Body of pancreas (tissue), 4 donors: ENCODE data around the gene GSK3B. TPM values are rescaled to one million over a fixed set of nuclear protein-coding genes. Genes with fewer than 3 reads are reported as not detected.
"Not testable (repeated sequence)": the region's sequence is repeated elsewhere in the genome, so short reads cannot be mapped to it uniquely, and the experiment has no call there.

ENCODE experiments used
- ATAC-seq: fragments of 150-250 bp; one replicate; pipeline ENCODE4 v1.9.1; 2016
- DNase-seq, 4 donors: peaks; one replicate each; pipeline ENCODE4 v3.0.0-alpha.2; 2019
- H3K27ac ChIP-seq, 4 donors: fragments of 200-600 bp; sonication (generic); 1 replicate in 3 of 4; 2 replicates in 1 of 4; pipeline versions ENCODE4 v1.5.1 to v1.6.1; 2016 to 2019; ENCODE audit warnings: mild to moderate bottlenecking in 1 of 4, mixed read lengths in 1 of 4, moderate library complexity in 1 of 4
- H3K27me3 ChIP-seq, 2 donors: fragments of 200-600 bp; sonication (generic); one replicate each; pipeline ENCODE4 v1.6.0; 2016; ENCODE audit warnings: mild to moderate bottlenecking in 1 of 2
- H3K36me3 ChIP-seq, 2 donors: fragments of 200-600 bp; sonication (generic); replicated peaks in 1 of 2; 2 replicates each; pipeline ENCODE4 v1.5.1; 2016; ENCODE audit warnings: low read depth in 2 of 2; ENCODE audit not compliant: insufficient read depth in 1 of 2
- H3K4me1 ChIP-seq: fragments of 200-600 bp; sonication (generic); one replicate; pipeline ENCODE4 v1.6.0; 2016
- H3K4me3 ChIP-seq, 2 donors: fragments of 200-600 bp; sonication (generic); 1 replicate in 1 of 2; 2 replicates in 1 of 2; pipeline ENCODE4 v1.5.1; 2016 to 2019
- H3K9me3 ChIP-seq, 3 donors: fragments of 200-600 bp; sonication (generic); 1 replicate in 2 of 3; 2 replicates in 1 of 3; pipeline ENCODE4 v1.5.1; 2016
- CTCF ChIP-seq, 7 experiments: fragments of 450-650 bp in 4 of 7; fragments of 200-600 bp in 3 of 7; sonication (generic) in 3 of 7; IDR thresholded peaks; one replicate each; pipeline ENCODE4 v1.5.1; 2016 to 2019; ENCODE audit warnings: antibody characterized with exemption in 7 of 7
- POLR2A ChIP-seq, 3 donors: fragments of 450-650 bp; IDR thresholded peaks; one replicate each; pipeline ENCODE4 v1.6.1; 2016; ENCODE audit warnings: antibody characterized with exemption in 3 of 3, mild to moderate bottlenecking in 2 of 3
- WGBS, 2 donors: methylation state at CpG; one replicate each; pipeline ENCODE4 v1.1.5; 2017; 5-methylcytosine and 5-hydroxymethylcytosine counted together
- intact Hi-C: fragments of 100-400 bp; cut with DNase I; formaldehyde crosslinking; loops from one replicate; pipeline ENCODE4 v1.15.1; 2023
- total RNA-seq, 2 donors: library from RNA; depleted of rRNA; stranded (reverse); fragments of >200 nt; gene quantifications; one replicate each; pipeline ENCODE4 v1.1.0, GENCODE V29; 2016

The GSK3B gene
- total RNA-seq, 2 donors from 2014 or later = 15.0 to 18.8 TPM

GRCh38 chr3:120022729-120023128 lies 71.5 kb downstream of the GSK3B start:
- intact Hi-C loops = no loop called here
- 72 to 80% methylated on average over 2 of the region's 2 CpGs for WGBS, 2 donors
- H3K4me1 ChIP-seq = peaks cover 11% of the 10 kb centered on the region
- no peak for ATAC-seq
- no peak overlapping the region for H3K27ac ChIP-seq
- no peak overlapping the region for H3K4me3 ChIP-seq
- no peaks in the 10 kb centered on the region for H3K9me3 ChIP-seq
- DNase-seq = no peak
- TF ChIP-seq CTCF (IDR thresholded peaks at IDR 0.05) (no peak), POLR2A (IDR thresholded peaks at IDR 0.05) (no peak)
- no peaks in the 10 kb centered on the region for H3K27me3 ChIP-seq
- H3K36me3 ChIP-seq = no peaks in the 10 kb centered on the region

GRCh38 chr3:120021523-120021922 lies 72.7 kb downstream of the GSK3B start:
- intact Hi-C loops = no loop called here

GRCh38 chr3:120018299-120018698 lies 75.9 kb downstream of the GSK3B start:
- no peak for DNase-seq
- ATAC-seq = no peak
- Histone ChIP-seq H3K27ac (no peak overlapping the region), H3K27me3 (no peaks in the 10 kb centered on the region), H3K36me3 (no peaks in the 10 kb centered on the region), H3K4me3 (no peak overlapping the region), H3K4me1 (peaks cover 24% of the 10 kb centered on the region), H3K9me3 (no peaks in the 10 kb centered on the region)
- no peak for TF ChIP-seq CTCF (IDR thresholded peaks at IDR 0.05)
- TF ChIP-seq POLR2A (IDR thresholded peaks at IDR 0.05) = no peak
- intact Hi-C loops = no loop called here
- WGBS, 2 donors = 87 to 91% methylated on average over 3 of the region's 3 CpGs

More at GRCh38 chr3:120021523-120021922, 72.7 kb downstream of the GSK3B start:
- Histone ChIP-seq H3K27me3 (no peaks in the 10 kb centered on the region), H3K4me3 (no peak overlapping the region), H3K4me1 (peaks cover 17% of the 10 kb centered on the region), H3K36me3 (no peaks in the 10 kb centered on the region), H3K27ac (no peak overlapping the region), H3K9me3 (no peaks in the 10 kb centered on the region)
- ATAC-seq (no peak), DNase-seq (no peak)
- TF ChIP-seq CTCF (IDR thresholded peaks at IDR 0.05) (no peak), POLR2A (IDR thresholded peaks at IDR 0.05) (no peak)

GRCh38 chr3:120017692-120018091 lies 76.6 kb downstream of the GSK3B start:
- H3K4me1 ChIP-seq = peaks cover 29% of the 10 kb centered on the region
- H3K9me3 ChIP-seq = no peaks in the 10 kb centered on the region
- ATAC-seq = no peak
- DNase-seq = no peak
- intact Hi-C loops = no loop called here
- H3K4me3 ChIP-seq = no peak overlapping the region
- H3K36me3 ChIP-seq = no peaks in the 10 kb centered on the region
- 28 to 41% methylated on average over 3 of the region's 3 CpGs for WGBS, 2 donors
- no peaks in the 10 kb centered on the region for H3K27me3 ChIP-seq
- no peak overlapping the region for H3K27ac ChIP-seq
- TF ChIP-seq CTCF (IDR thresholded peaks at IDR 0.05) = no peak
- TF ChIP-seq POLR2A (IDR thresholded peaks at IDR 0.05) = no peak

- ATAC-seq = no peak
Observed at GRCh38 chr3:120013481-120013880, 80.8 kb downstream of the GSK3B start.

GRCh38 chr3:120005741-120006140 lies 88.5 kb downstream of the GSK3B start:
- peaks cover 16% of the 10 kb centered on the region for H3K4me1 ChIP-seq
- H3K36me3 ChIP-seq, H3K27ac ChIP-seq, H3K4me3 ChIP-seq, H3K9me3 ChIP-seq, intact Hi-C loops, H3K27me3 ChIP-seq, ATAC-seq, DNase-seq: not testable (repeated sequence)
- 97 to 98% methylated on average over 3 of the region's 3 CpGs for WGBS, 2 donors

More at GRCh38 chr3:120013481-120013880, 80.8 kb downstream of the GSK3B start:
- TF ChIP-seq POLR2A (IDR thresholded peaks at IDR 0.05) = no peak
- TF ChIP-seq CTCF (IDR thresholded peaks at IDR 0.05) = no peak
- intact Hi-C loops = no loop called here
- no peak overlapping the region for H3K27ac ChIP-seq
- no peak for DNase-seq
- WGBS, 2 donors = 11 to 16% methylated on average over 3 of the region's 3 CpGs
- H3K9me3 ChIP-seq = no peaks in the 10 kb centered on the region
- no peak overlapping the region for H3K4me3 ChIP-seq
- H3K4me1 ChIP-seq = peaks cover 30% of the 10 kb centered on the region
- H3K36me3 ChIP-seq = no peaks in the 10 kb centered on the region
- H3K27me3 ChIP-seq = no peaks in the 10 kb centered on the region

GRCh38 chr3:120004008-120004498 lies 90.2 kb downstream of the GSK3B start:
- 80 to 83% methylated on average over 1 to 11 of the region's 11 CpGs for WGBS, 2 donors
- H3K27ac ChIP-seq, intact Hi-C loops, H3K9me3 ChIP-seq, ATAC-seq, H3K36me3 ChIP-seq, H3K27me3 ChIP-seq, H3K4me3 ChIP-seq, DNase-seq: not testable (repeated sequence)
- H3K4me1 ChIP-seq = peaks cover 16% of the 10 kb centered on the region
